Measurements from ENCODE around the gene MFF. TPM values are rescaled to one million over a fixed set of nuclear protein-coding genes. Genes with fewer than 3 reads are reported as not detected.

MFF gene
- total and polyA plus RNA-seq, 2 of the 8 experiments (the other 6 are each of a cell fraction or from before 2014, with no cell fraction given) = 36.2 to 86.8 TPM

GRCh38 chr2:227349989-227350612 is 25.1 kb downstream of the MFF start:
- DNase-seq (ENCODE audit: low read depth in 1 of 2, low spot score in 2 of 2) (no peak), FAIRE-seq (no peak)
- no peak overlapping the region for H3K56ac ChIP-seq (replicated peaks; ENCODE audit: insufficient read length, low read depth, low read length)
- H3K79me1 ChIP-seq (ENCODE audit: low read depth, low read length) = no peaks in the 10 kb centered on the region
- H2BK5ac ChIP-seq (ENCODE audit: low read depth, low read length) = no peak overlapping the region
- no peak overlapping the region for H2BK20ac ChIP-seq (ENCODE audit: low read length)
- H2AFZ ChIP-seq (ENCODE audit: low read length) = no peak overlapping the region
- H2AK5ac ChIP-seq (ENCODE audit: low read depth, low read length) = no peak overlapping the region
- H4K91ac ChIP-seq (replicated peaks; ENCODE audit: insufficient read length, low read length) = no peak overlapping the region
- H2BK12ac ChIP-seq (ENCODE audit: low read depth, low read length) = no peak overlapping the region
- no peaks in the 10 kb centered on the region for H3K79me2 ChIP-seq (ENCODE audit: control insufficient read depth in 1 of 2, insufficient read depth in 2 of 2, low read length in 2 of 2)
- H3K4ac ChIP-seq (replicated peaks; ENCODE audit: insufficient read length, low read depth, low read length) = no peak overlapping the region
- WGBS, 2 experiments (ENCODE audit: extremely low coverage in 1 of 2, insufficient coverage in 1 of 2, insufficient read length in 1 of 2, insufficient replicate concordance in 2 of 2, low coverage in 1 of 2, low lambda C conversion rate in 2 of 2, missing lambda C conversion rate in 1 of 2) = 85% methylated on average over 7 of the region's 7 CpGs; no CpG with 5 or more reads in 1 of the 2 experiments
- no peak overlapping the region for H3K9ac ChIP-seq (replicated peaks in 1 of 4; ENCODE audit: extremely low read depth in 1 of 4, low read depth in 3 of 4, low read length in 3 of 4)
- H3K4me1 ChIP-seq (replicated peaks in 1 of 4; ENCODE audit: control insufficient read depth in 3 of 4, insufficient read depth in 4 of 4, low read length in 3 of 4) = no peaks in the 10 kb centered on the region; a peak in 1 of 7 replicates
- ChIA-PET CTCF (ENCODE audit: partially characterized antibody) (interaction anchor here (0.6 kb wide), 1 partner anchor 28 kb away, joined by 3 read pairs; no protein-coding TSS in a partner anchor), POLR2A (ENCODE audit: partially characterized antibody) (no interaction called here)
- no peak overlapping the region for H4K8ac ChIP-seq (ENCODE audit: extremely low read depth, insufficient read depth, low read length)
- peaks cover 0 to 20% (median 1%) of the 10 kb centered on the region in 4 experiments; a peak in 3 of 8 replicates for H3K36me3 ChIP-seq (ENCODE audit: control insufficient read depth in 2 of 4, insufficient read depth in 4 of 4, low read length in 3 of 4)
- no peak overlapping the region for H2BK15ac ChIP-seq (ENCODE audit: low read length)
- H3K4me2 ChIP-seq (ENCODE audit: insufficient read depth in 1 of 2, low read depth in 2 of 2, low read length in 2 of 2) = no peak overlapping the region
- H4K5ac ChIP-seq (ENCODE audit: insufficient read length, low read depth, low read length) = no peak overlapping the region
- TF ChIP-seq SP1 (IDR thresholded peaks at IDR 0.05; ENCODE audit: low read depth, low read length) (no peak), RFX5 (IDR thresholded peaks at IDR 0.05; ENCODE audit: borderline replicate concordance, low read depth, low read length) (no peak), BRCA1 (IDR thresholded peaks at IDR 0.05; ENCODE audit: low read depth, low read length) (no peak), KDM5A (IDR thresholded peaks at IDR 0.05; ENCODE audit: low read length) (no peak), CEBPB (IDR thresholded peaks at IDR 0.05; ENCODE audit: low read depth, low read length) (no peak), GTF2F1 (IDR thresholded peaks at IDR 0.05; ENCODE audit: borderline replicate concordance, low read depth, low read length) (no peak), SRF (IDR thresholded peaks at IDR 0.05; ENCODE audit: low read depth, low read length) (no peak), EZH2 (IDR thresholded peaks at IDR 0.05; ENCODE audit: low read depth, low read length, severe bottlenecking) (no peak), JUND (IDR thresholded peaks at IDR 0.05; ENCODE audit: low read length) (no peak)
- H3K9me3 ChIP-seq (ENCODE audit: insufficient read depth in 2 of 2, low read depth in 1 of 2, low read length in 1 of 2) = no peaks in the 10 kb centered on the region
- H3K27ac ChIP-seq (ENCODE audit: low read depth, low read length) = no peak overlapping the region
- H3K23me2 ChIP-seq (ENCODE audit: low read depth, low read length) = no peaks in the 10 kb centered on the region
- no peak overlapping the region for H3K4me3 ChIP-seq (ENCODE audit: extremely low read depth in 1 of 4, insufficient read depth in 2 of 4, low read depth in 3 of 4, low read length in 4 of 4)
- H4K20me1 ChIP-seq (replicated peaks in 1 of 2; ENCODE audit: control insufficient read depth in 1 of 2, insufficient read depth in 2 of 2, low read length in 2 of 2) = no peaks in the 10 kb centered on the region
- no peak overlapping the region for H3K14ac ChIP-seq (ENCODE audit: insufficient read length)
- no peaks in the 10 kb centered on the region for H3K27me3 ChIP-seq (replicated peaks in 1 of 4; ENCODE audit: control insufficient read depth in 3 of 4, extremely low read depth in 1 of 4, insufficient read depth in 3 of 4, low read length in 3 of 4)
- H3K23ac ChIP-seq (ENCODE audit: insufficient read length) = no peak overlapping the region
- H3K18ac ChIP-seq (ENCODE audit: extremely low read depth, low read length) = no peak overlapping the region
- H2BK120ac ChIP-seq (replicated peaks; ENCODE audit: low read depth, low read length) = no peak overlapping the region

Data from H1 (cell line).